Measurements from ENCODE around the gene RHOG.

Gene RHOG

GRCh38 chr11:3880724-3881123 lies 40.0 kb upstream of the RHOG start:
- TF ChIP-seq CTCF (IDR thresholded peaks at IDR 0.05; ENCODE audit: unreplicated experiment in 3 of 3), result no peak
- H3K9me3 Mint-ChIP-seq, result no peaks in the 10 kb centered on the region
- H3K27me3 Mint-ChIP-seq (ENCODE audit: low read depth), result no peaks in the 10 kb centered on the region
- peak overlapping the region; percentile 51 to 81 (median 70) for H3K27ac Mint-ChIP-seq
- H3K36me3 Mint-ChIP-seq (ENCODE audit: low read depth), result no peaks in the 10 kb centered on the region
- H3K4me3 Mint-ChIP-seq, result no peak overlapping the region
- H3K4me1 Mint-ChIP-seq, result peaks cover 29% of the 10 kb centered on the region

- TF ChIP-seq CTCF (IDR thresholded peaks at IDR 0.05; ENCODE audit: unreplicated experiment in 3 of 3), result no peak
- no peak overlapping the region for H3K4me3 Mint-ChIP-seq
- H3K36me3 Mint-ChIP-seq (ENCODE audit: low read depth), result no peaks in the 10 kb centered on the region
- H3K4me1 Mint-ChIP-seq, result peaks cover 29% of the 10 kb centered on the region
- no peaks in the 10 kb centered on the region for H3K9me3 Mint-ChIP-seq
- H3K27ac Mint-ChIP-seq, result peak overlapping the region; percentile 51 to 81 (median 70)
- no peaks in the 10 kb centered on the region for H3K27me3 Mint-ChIP-seq (ENCODE audit: low read depth)
These were observed 39.3 kb upstream of the RHOG start for GRCh38 chr11:3879967-3880542.

- Mint-ChIP-seq H3K4me1 (peaks cover 35% of the 10 kb centered on the region), H3K27ac (peak overlapping the region in 1 of 3 experiments; percentile 70), H3K4me3 (no peak overlapping the region), H3K27me3 (ENCODE audit: low read depth) (no peaks in the 10 kb centered on the region), H3K9me3 (no peaks in the 10 kb centered on the region), H3K36me3 (ENCODE audit: low read depth) (no peaks in the 10 kb centered on the region)
- TF ChIP-seq CTCF (IDR thresholded peaks at IDR 0.05; ENCODE audit: unreplicated experiment in 3 of 3), result no peak
These were observed 38.6 kb upstream of the RHOG start for GRCh38 chr11:3879216-3879966.

- H3K9me3 Mint-ChIP-seq, result no peaks in the 10 kb centered on the region
- H3K4me3 Mint-ChIP-seq, result no peak overlapping the region
- peak overlapping the region in 1 of 3 experiments; percentile 42 for H3K27ac Mint-ChIP-seq
- H3K36me3 Mint-ChIP-seq (ENCODE audit: low read depth), result no peaks in the 10 kb centered on the region
- peaks cover 35% of the 10 kb centered on the region for H3K4me1 Mint-ChIP-seq
- H3K27me3 Mint-ChIP-seq (ENCODE audit: low read depth), result no peaks in the 10 kb centered on the region
- TF ChIP-seq CTCF (IDR thresholded peaks at IDR 0.05; ENCODE audit: unreplicated experiment in 3 of 3), result no peak
These were observed 37.5 kb upstream of the RHOG start for GRCh38 chr11:3878258-3878584.

- H3K9me3 Mint-ChIP-seq, result no peaks in the 10 kb centered on the region
- no peaks in the 10 kb centered on the region for H3K27me3 Mint-ChIP-seq (ENCODE audit: low read depth)
- peaks cover 35% of the 10 kb centered on the region for H3K4me1 Mint-ChIP-seq
- H3K36me3 Mint-ChIP-seq (ENCODE audit: low read depth), result no peaks in the 10 kb centered on the region
- peak overlapping the region in 2 of 3 experiments; percentile 6 to 42 for H3K27ac Mint-ChIP-seq
- H3K4me3 Mint-ChIP-seq, result no peak overlapping the region
- TF ChIP-seq CTCF (IDR thresholded peaks at IDR 0.05; ENCODE audit: unreplicated experiment in 3 of 3), result no peak
These were observed 36.9 kb upstream of the RHOG start for GRCh38 chr11:3877364-3878257.

All from nephron (organoid).